GM12878 (cell line): ENCODE data around the gene PDE8B. TPM values are rescaled to one million over a fixed set of nuclear protein-coding genes. Genes with fewer than 3 reads are reported as not detected.

Experiments used
- ATAC-seq: fragments of 200-7000 bp; cut with Tn5 transposase; 3 replicates; pipeline ENCODE4 v1.9.1; 2020; ENCODE audit warnings: mild to moderate bottlenecking, moderate library complexity
- BruUV-seq: library from RNA; stranded (reverse); fragments of 400-500 nt; replicated peaks from 2 replicates; lab custom pipeline; 2021; lab: Mats Ljungman, UMichigan
- CTCF ChIA-PET: fragments of 300-600 bp; sonication (Branson Sonifier 250); formaldehyde crosslinking; extraction: SDS; loops from one replicate; lab custom pipeline; 2021; ENCODE audit warnings: inconsistent platforms; lab: Yijun Ruan, JAX
- POLR2A ChIA-PET: fragments of 350-600 bp; formaldehyde crosslinking; extraction: SDS; loops from one replicate; lab custom pipeline; 2021; ENCODE audit warnings: inconsistent platforms; lab: Charles Lee
- RAD21 ChIA-PET: fragments of 300-600 bp; sonication (Branson Sonifier 250); formaldehyde crosslinking; loops from one replicate; lab custom pipeline; 2023; ENCODE audit warnings: antibody characterized with exemption; ENCODE audit not compliant: unreplicated experiment; lab: Charles Lee
- SMC1A ChIA-PET: fragments of 300-600 bp; sonication (Branson Sonifier 250); formaldehyde crosslinking; loops from one replicate; lab custom pipeline; 2023; ENCODE audit not compliant: unreplicated experiment, uncharacterized antibody; lab: Charles Lee
- DNase-seq: peaks from one replicate; pipeline ENCODE4 v3.0.0-alpha.2; 2011; ENCODE audit warnings: low read depth, low spot score
- FAIRE-seq: peaks from 3 replicates; lab custom pipeline; 2011; peaks lifted over from hg19 to GRCh38; lab: Jason Lieb, UNC
- H2AFZ ChIP-seq: 2 replicates; pipeline ENCODE4 v1.6.0; 2011; ENCODE audit warnings: low read depth, low read length, control low read depth; ENCODE audit not compliant: control insufficient read depth
- H3K27ac ChIP-seq: 2 replicates; pipeline ENCODE4 v1.5.1; 2011; ENCODE audit warnings: control low read depth; ENCODE audit not compliant: control insufficient read depth, insufficient read depth
- H3K27me3 ChIP-seq, 2 experiments: replicated peaks in 1 of 2; 2 replicates each; pipeline versions ENCODE4 v1.6.0 to v1.6.1; 2011; ENCODE audit warnings: low read length in 1 of 2; ENCODE audit not compliant: control insufficient read depth in 2 of 2, insufficient read depth in 2 of 2
- H3K36me3 ChIP-seq, 2 experiments: 2 replicates each; pipeline ENCODE4 v1.5.1; 2011; ENCODE audit warnings: low read length in 1 of 2; ENCODE audit not compliant: control insufficient read depth in 2 of 2, insufficient read depth in 2 of 2
- H3K4me1 ChIP-seq: 2 replicates; pipeline ENCODE4 v1.6.1; 2011; ENCODE audit warnings: mild to moderate bottlenecking, low read length, moderate library complexity, mixed read lengths; ENCODE audit not compliant: control insufficient read depth, insufficient read depth
- H3K4me2 ChIP-seq: 2 replicates; pipeline ENCODE4 v1.6.0; 2011; ENCODE audit warnings: control low read depth; ENCODE audit not compliant: control insufficient read depth, insufficient read depth
- H3K4me3 ChIP-seq: fragments of 200-600 bp; sonication (generic); 2 replicates; pipeline ENCODE4 v1.5.1; 2016
- H3K79me2 ChIP-seq: 2 replicates; pipeline ENCODE4 v1.6.0; 2011; ENCODE audit warnings: low read length; ENCODE audit not compliant: control insufficient read depth, insufficient read depth
- H3K9ac ChIP-seq: 2 replicates; pipeline ENCODE4 v1.8.0; 2011; ENCODE audit warnings: low read length, control low read depth, mixed read lengths; ENCODE audit not compliant: control insufficient read depth, insufficient read depth
- H3K9me3 ChIP-seq: replicated peaks from 3 replicates; pipeline ENCODE4 v1.5.1; 2011; ENCODE audit warnings: mild to moderate bottlenecking, low read length; ENCODE audit not compliant: control insufficient read depth, insufficient read depth
- H4K20me1 ChIP-seq: 2 replicates; pipeline ENCODE4 v1.6.0; 2011; ENCODE audit not compliant: control insufficient read depth, insufficient read depth
- BCL11A ChIP-seq: IDR thresholded peaks from 2 replicates; pipeline ENCODE4 v1.6.1; 2011; ENCODE audit warnings: low read depth, low read length
- ELK1 ChIP-seq: IDR thresholded peaks from 2 replicates; pipeline ENCODE4 v1.6.1; 2012; ENCODE audit warnings: low read depth, low read length, improper control_type of control experiment
- EZH2 ChIP-seq: IDR thresholded peaks from 2 replicates; pipeline ENCODE4 v1.6.1; 2012; ENCODE audit warnings: low read depth, mild to moderate bottlenecking, control low read depth, inconsistent platforms, low read length, borderline replicate concordance; ENCODE audit not compliant: control insufficient read depth
- IRF4 ChIP-seq: IDR thresholded peaks from 2 replicates; pipeline ENCODE4 v1.6.1; 2011; ENCODE audit warnings: low read depth, low read length
- MAX ChIP-seq: IDR thresholded peaks from 2 replicates; pipeline ENCODE4 v1.6.1; 2012; ENCODE audit warnings: low read depth, low read length, improper control_type of control experiment
- RAD51 ChIP-seq: fragments of 450-650 bp; IDR thresholded peaks from 2 replicates; pipeline ENCODE4 v1.6.1; 2016; ENCODE audit warnings: moderate library complexity, mild to moderate bottlenecking, inconsistent platforms
- RB1 ChIP-seq: fragments of 450-650 bp; formaldehyde crosslinking; IDR thresholded peaks from 2 replicates; pipeline ENCODE4 v1.6.1; 2017; ENCODE audit warnings: mild to moderate bottlenecking, borderline replicate concordance
- ZBED1 ChIP-seq: IDR thresholded peaks from 2 replicates; pipeline ENCODE4 v1.6.1; 2016; ENCODE audit warnings: borderline replicate concordance
- ZBTB33 ChIP-seq: fragments of 450-650 bp; IDR thresholded peaks from 2 replicates; pipeline ENCODE4 v1.6.1; 2017; ENCODE audit warnings: mild to moderate bottlenecking
- in situ Hi-C: fragments of 300-500 bp; cut with MboI; formaldehyde crosslinking; loops from 9 replicates; pipeline ENCODE4 v1.14.3; 2018; ENCODE audit warnings: mixed read lengths
- intact Hi-C: fragments of 100-400 bp; cut with micrococcal nuclease; formaldehyde crosslinking; loops from one replicate; pipeline ENCODE4 v1.14.2; 2022; ENCODE audit not compliant: unreplicated experiment
- polyA plus RNA-seq, 11 experiments: library from polyadenylated mRNA; depleted of rRNA in 4 of 11; unstranded in 6 of 11; stranded (reverse) in 5 of 11; fragments of >200 nt; fragmentation: Nextera tagmentation in 4 of 11; fragmentation: Illumina TruSeq in 1 of 11; extraction: Ambion mirVana in 4 of 11; extraction: Trizol in 1 of 11; gene quantifications; 1 replicate in 1 of 11; 2 replicates in 10 of 11; pipeline versions ENCODE4 v1.2.1 to v1.2.3, GENCODE V29; 2011 to 2016; ENCODE audit warnings: inconsistent platforms in 2 of 11, missing spikeins in 2 of 11, low read depth in 1 of 11
- total RNA-seq, 4 experiments: library from RNA; depleted of rRNA in 3 of 4; stranded (reverse); fragments of >200 nt in 3 of 4; fragmentation: Illumina TruSeq in 1 of 4; extraction: Trizol in 1 of 4; gene quantifications; 2 replicates each; pipeline versions ENCODE4 v1.2.1 to v1.2.3, GENCODE V29; 2013 to 2021

PDE8B gene
- total and polyA plus RNA-seq, 10 of the 15 experiments (the other 5 are each of a cell fraction or from before 2014, with no cell fraction given): 0.03 to 0.44 (median 0.20) TPM; not detected in 3

GRCh38 chr5:77167063-77167462 is 43.4 kb upstream of the PDE8B start:
- no peaks in the 10 kb centered on the region for H3K27me3 ChIP-seq
- in situ Hi-C loops (no loop called here), intact Hi-C loops (no loop called here)
- SMC1A ChIA-PET: interaction anchor here (2.3 kb wide), 1 partner anchor 18 kb away, joined by 5 read pairs; no protein-coding TSS in a partner anchor
- H2AFZ ChIP-seq: no peak overlapping the region
- no TSS peak for BruUV-seq
- H3K9ac ChIP-seq: no peak overlapping the region
- RAD21 ChIA-PET: no interaction called here
- ATAC-seq (no peak), FAIRE-seq (no peak), DNase-seq (no peak)
- no peaks in the 10 kb centered on the region for H3K4me1 ChIP-seq
- H3K36me3 ChIP-seq: no peaks in the 10 kb centered on the region
- no peaks in the 10 kb centered on the region for H3K9me3 ChIP-seq
- no peaks in the 10 kb centered on the region for H4K20me1 ChIP-seq
- CTCF ChIA-PET: no interaction called here
- H3K4me3 ChIP-seq: no peak overlapping the region
- H3K79me2 ChIP-seq: no peaks in the 10 kb centered on the region
- H3K27ac ChIP-seq: no peak overlapping the region
- POLR2A ChIA-PET: no interaction called here
- H3K4me2 ChIP-seq: no peak overlapping the region
- TF ChIP-seq EZH2: no peak
- no peak for TF ChIP-seq IRF4
- TF ChIP-seq MAX: no peak
- no peak for TF ChIP-seq ZBED1
- TF ChIP-seq RAD51: no peak
- no peak for TF ChIP-seq RB1
- no peak for TF ChIP-seq ELK1
- no peak for TF ChIP-seq BCL11A
- TF ChIP-seq ZBTB33: no peak
